ENCODE data around the gene SVOPL. TPM values are rescaled to one million over a fixed set of nuclear protein-coding genes. Genes with fewer than 3 reads are reported as not detected.

The SVOPL gene
- 0.69 TPM for polyA plus RNA-seq (2013, experiment 1 of 4)
- 0.53 TPM for polyA plus RNA-seq (2013, experiment 2 of 4)
- 1.6 TPM for polyA plus RNA-seq (2013, experiment 3 of 4)
- polyA plus RNA-seq (2013, experiment 4 of 4), result 0.28 TPM

- H3K4me3 ChIP-seq (ENCODE audit: insufficient read depth, low read depth, low read length), result no peak within 1 kb of the TSS
- H3K27me3 ChIP-seq (ENCODE audit: control insufficient read depth, insufficient read depth, low read length, poor library complexity, severe bottlenecking), result no peaks in the 10 kb centered on the region
Observed at GRCh38 chr7:138700857-138701536, at the start of gene SVOPL. Gene SVOPL (minus strand): TSS chr7:138701362. CDS start chr7:138679045, 22,317 bp downstream.

GRCh38 chr7:138750473-138750872 lies 49.3 kb upstream of the SVOPL start:
- no peak overlapping the region for H3K27ac ChIP-seq (ENCODE audit: insufficient read depth, low read depth, low read length, poor library complexity, severe bottlenecking)
- no peak overlapping the region for H3K4me3 ChIP-seq (ENCODE audit: insufficient read depth, low read depth, low read length)
- 96% methylated on average over 15 of the region's 15 CpGs for WGBS, 2 experiments
- no peaks in the 10 kb centered on the region for H3K27me3 ChIP-seq (ENCODE audit: control insufficient read depth, insufficient read depth, low read length, poor library complexity, severe bottlenecking)
- no peaks in the 10 kb centered on the region for H3K36me3 ChIP-seq (ENCODE audit: control insufficient read depth, insufficient read depth, low read length)
- no peaks in the 10 kb centered on the region for H3K9me3 ChIP-seq (ENCODE audit: control insufficient read depth, low read length)
- peaks cover 8% of the 10 kb centered on the region for H3K4me1 ChIP-seq (ENCODE audit: control insufficient read depth, insufficient read depth, low read length)

More at GRCh38 chr7:138700857-138701536, at the start of gene SVOPL:
- H3K9me3 ChIP-seq (ENCODE audit: control insufficient read depth, low read length), result no peaks in the 10 kb centered on the region
- no peak within 1 kb of the TSS for H3K27ac ChIP-seq (ENCODE audit: insufficient read depth, low read depth, low read length, poor library complexity, severe bottlenecking)
- H3K4me1 ChIP-seq (ENCODE audit: control insufficient read depth, insufficient read depth, low read length), result no peaks in the 10 kb centered on the region
- H3K36me3 ChIP-seq (ENCODE audit: control insufficient read depth, insufficient read depth, low read length), result no peaks in the 10 kb centered on the region
- 81 to 82% methylated on average over 7 of the region's 7 CpGs for WGBS, 2 experiments

- H3K27me3 ChIP-seq (ENCODE audit: control insufficient read depth, insufficient read depth, low read length, poor library complexity, severe bottlenecking), result no peaks in the 10 kb centered on the region
- H3K36me3 ChIP-seq (ENCODE audit: control insufficient read depth, insufficient read depth, low read length), result no peaks in the 10 kb centered on the region
- 92 to 93% methylated on average over 3 of the region's 3 CpGs for WGBS, 2 experiments
Observed at GRCh38 chr7:138749960-138750359, 48.8 kb upstream of the SVOPL start.

GRCh38 chr7:138748666-138749065 lies 47.5 kb upstream of the SVOPL start:
- Histone ChIP-seq H3K27me3 (ENCODE audit: control insufficient read depth, insufficient read depth, low read length, poor library complexity, severe bottlenecking) (no peaks in the 10 kb centered on the region), H3K36me3 (ENCODE audit: control insufficient read depth, insufficient read depth, low read length) (no peaks in the 10 kb centered on the region)
- WGBS, 2 experiments, result 92 to 95% methylated on average over 6 of the region's 6 CpGs

More at GRCh38 chr7:138749960-138750359, 48.8 kb upstream of the SVOPL start:
- H3K9me3 ChIP-seq (ENCODE audit: control insufficient read depth, low read length), result no peaks in the 10 kb centered on the region
- H3K4me1 ChIP-seq (ENCODE audit: control insufficient read depth, insufficient read depth, low read length), result peaks cover 8% of the 10 kb centered on the region
- H3K27ac ChIP-seq (ENCODE audit: insufficient read depth, low read depth, low read length, poor library complexity, severe bottlenecking), result no peak overlapping the region
- H3K4me3 ChIP-seq (ENCODE audit: insufficient read depth, low read depth, low read length), result no peak overlapping the region

GRCh38 chr7:138746073-138746472 lies 44.9 kb upstream of the SVOPL start:
- 87 to 98% methylated on average over 4 of the region's 4 CpGs for WGBS, 2 experiments
- H3K4me1 ChIP-seq (ENCODE audit: control insufficient read depth, insufficient read depth, low read length), result peaks cover 6% of the 10 kb centered on the region
- H3K4me3 ChIP-seq (ENCODE audit: insufficient read depth, low read depth, low read length), result no peak overlapping the region
- H3K27me3 ChIP-seq (ENCODE audit: control insufficient read depth, insufficient read depth, low read length, poor library complexity, severe bottlenecking), result no peaks in the 10 kb centered on the region
- H3K9me3 ChIP-seq (ENCODE audit: control insufficient read depth, low read length), result no peaks in the 10 kb centered on the region
- H3K36me3 ChIP-seq (ENCODE audit: control insufficient read depth, insufficient read depth, low read length), result no peaks in the 10 kb centered on the region
- no peak overlapping the region for H3K27ac ChIP-seq (ENCODE audit: insufficient read depth, low read depth, low read length, poor library complexity, severe bottlenecking)

More at GRCh38 chr7:138748666-138749065, 47.5 kb upstream of the SVOPL start:
- Histone ChIP-seq H3K9me3 (ENCODE audit: control insufficient read depth, low read length) (no peaks in the 10 kb centered on the region), H3K4me3 (ENCODE audit: insufficient read depth, low read depth, low read length) (no peak overlapping the region), H3K27ac (ENCODE audit: insufficient read depth, low read depth, low read length, poor library complexity, severe bottlenecking) (no peak overlapping the region), H3K4me1 (ENCODE audit: control insufficient read depth, insufficient read depth, low read length) (peaks cover 8% of the 10 kb centered on the region)

- Histone ChIP-seq H3K9me3 (ENCODE audit: control insufficient read depth, low read length) (no peaks in the 10 kb centered on the region), H3K4me1 (ENCODE audit: control insufficient read depth, insufficient read depth, low read length) (no peaks in the 10 kb centered on the region), H3K27ac (ENCODE audit: insufficient read depth, low read depth, low read length, poor library complexity, severe bottlenecking) (no peak overlapping the region), H3K4me3 (ENCODE audit: insufficient read depth, low read depth, low read length) (no peak overlapping the region), H3K27me3 (ENCODE audit: control insufficient read depth, insufficient read depth, low read length, poor library complexity, severe bottlenecking) (no peaks in the 10 kb centered on the region), H3K36me3 (ENCODE audit: control insufficient read depth, insufficient read depth, low read length) (no peaks in the 10 kb centered on the region)
- WGBS, 2 experiments, result 92 to 97% methylated on average over 7 of the region's 7 CpGs
Observed at GRCh38 chr7:138745189-138745588, 44.0 kb upstream of the SVOPL start.

- Histone ChIP-seq H3K27ac (ENCODE audit: insufficient read depth, low read depth, low read length, poor library complexity, severe bottlenecking) (no peak overlapping the region), H3K27me3 (ENCODE audit: control insufficient read depth, insufficient read depth, low read length, poor library complexity, severe bottlenecking) (no peaks in the 10 kb centered on the region), H3K4me3 (ENCODE audit: insufficient read depth, low read depth, low read length) (no peak overlapping the region), H3K36me3 (ENCODE audit: control insufficient read depth, insufficient read depth, low read length) (no peaks in the 10 kb centered on the region), H3K4me1 (ENCODE audit: control insufficient read depth, insufficient read depth, low read length) (no peaks in the 10 kb centered on the region), H3K9me3 (ENCODE audit: control insufficient read depth, low read length) (no peaks in the 10 kb centered on the region)
- WGBS, 2 experiments, result 90 to 97% methylated on average over 5 of the region's 5 CpGs
Observed at GRCh38 chr7:138741453-138741735, 40.2 kb upstream of the SVOPL start.

- no peaks in the 10 kb centered on the region for H3K27me3 ChIP-seq (ENCODE audit: control insufficient read depth, insufficient read depth, low read length, poor library complexity, severe bottlenecking)
- no peaks in the 10 kb centered on the region for H3K9me3 ChIP-seq (ENCODE audit: control insufficient read depth, low read length)
- WGBS, 2 experiments, result 88 to 93% methylated on average over 1 of the region's 1 CpG
- no peak overlapping the region for H3K4me3 ChIP-seq (ENCODE audit: insufficient read depth, low read depth, low read length)
- H3K27ac ChIP-seq (ENCODE audit: insufficient read depth, low read depth, low read length, poor library complexity, severe bottlenecking), result no peak overlapping the region
- no peaks in the 10 kb centered on the region for H3K4me1 ChIP-seq (ENCODE audit: control insufficient read depth, insufficient read depth, low read length)
- H3K36me3 ChIP-seq (ENCODE audit: control insufficient read depth, insufficient read depth, low read length), result no peaks in the 10 kb centered on the region
Observed at GRCh38 chr7:138739859-138740258, 38.7 kb upstream of the SVOPL start.

GRCh38 chr7:138738551-138739335 lies 37.6 kb upstream of the SVOPL start:
- Histone ChIP-seq H3K4me1 (ENCODE audit: control insufficient read depth, insufficient read depth, low read length) (no peaks in the 10 kb centered on the region), H3K9me3 (ENCODE audit: control insufficient read depth, low read length) (no peaks in the 10 kb centered on the region), H3K27ac (ENCODE audit: insufficient read depth, low read depth, low read length, poor library complexity, severe bottlenecking) (no peak overlapping the region), H3K27me3 (ENCODE audit: control insufficient read depth, insufficient read depth, low read length, poor library complexity, severe bottlenecking) (no peaks in the 10 kb centered on the region), H3K4me3 (ENCODE audit: insufficient read depth, low read depth, low read length) (no peak overlapping the region), H3K36me3 (ENCODE audit: control insufficient read depth, insufficient read depth, low read length) (no peaks in the 10 kb centered on the region)
- WGBS, 2 experiments, result 45 to 49% methylated on average over 12 to 13 of the region's 14 CpGs

GRCh38 chr7:138738114-138738513 lies 37.0 kb upstream of the SVOPL start:
- 81 to 90% methylated on average over 3 of the region's 3 CpGs for WGBS, 2 experiments
- Histone ChIP-seq H3K36me3 (ENCODE audit: control insufficient read depth, insufficient read depth, low read length) (no peaks in the 10 kb centered on the region), H3K4me1 (ENCODE audit: control insufficient read depth, insufficient read depth, low read length) (no peaks in the 10 kb centered on the region), H3K27me3 (ENCODE audit: control insufficient read depth, insufficient read depth, low read length, poor library complexity, severe bottlenecking) (no peaks in the 10 kb centered on the region), H3K27ac (ENCODE audit: insufficient read depth, low read depth, low read length, poor library complexity, severe bottlenecking) (no peak overlapping the region), H3K9me3 (ENCODE audit: control insufficient read depth, low read length) (no peaks in the 10 kb centered on the region), H3K4me3 (ENCODE audit: insufficient read depth, low read depth, low read length) (no peak overlapping the region)

All from ectodermal cell (in vitro differentiated cells).